ENCODE data around the gene FKBP1A. TPM values are rescaled to one million over a fixed set of nuclear protein-coding genes. Genes with fewer than 3 reads are reported as not detected.
A peak's percentile ranks its signal among the peaks of the same experiment; 100 is the strongest.

FKBP1A gene
- polyA plus RNA-seq, 3 donors, result 111 to 542 (median 353) TPM

- 46 to 52% (median 48%) methylated on average over 16 of the region's 16 CpGs for WGBS, 3 donors
- H3K27ac ChIP-seq (ENCODE audit: low read depth, low read length), result peak overlapping the region; percentile 51
These were observed 2.1 kb downstream of the FKBP1A start for GRCh38 chr20:1390581-1391403.

GRCh38 chr20:1389703-1390580 is 2.9 kb downstream of the FKBP1A start:
- 27 to 43% (median 31%) methylated on average over 6 of the region's 6 CpGs for WGBS, 3 donors
- peak overlapping the region; percentile 7 for H3K27ac ChIP-seq (ENCODE audit: low read depth, low read length)

GRCh38 chr20:1388741-1389483 is 3.9 kb downstream of the FKBP1A start:
- H3K27ac ChIP-seq (ENCODE audit: low read depth, low read length), result peak overlapping the region; percentile 7
- 34 to 62% (median 37%) methylated on average over 10 of the region's 10 CpGs for WGBS, 3 donors

- 58 to 67% (median 59%) methylated on average over 6 of the region's 6 CpGs for WGBS, 3 donors
- no peak overlapping the region for H3K27ac ChIP-seq (ENCODE audit: low read depth, low read length)
These were observed 4.6 kb downstream of the FKBP1A start for GRCh38 chr20:1388253-1388652.

- H3K27ac ChIP-seq (ENCODE audit: low read depth, low read length), result no peak overlapping the region
- 53 to 90% (median 79%) methylated on average over 4 of the region's 4 CpGs for WGBS, 3 donors
These were observed 6.5 kb downstream of the FKBP1A start for GRCh38 chr20:1386323-1386722.

GRCh38 chr20:1383623-1384404 is 9.0 kb downstream of the FKBP1A start:
- no peak overlapping the region for H3K27ac ChIP-seq (ENCODE audit: low read depth, low read length)
- WGBS, 3 donors, result 26 to 77% (median 71%) methylated on average over 5 of the region's 5 CpGs

- WGBS, 3 donors, result 63 to 69% (median 66%) methylated on average over 4 of the region's 4 CpGs
- H3K27ac ChIP-seq (ENCODE audit: low read depth, low read length), result no peak overlapping the region
These were observed 10.2 kb downstream of the FKBP1A start for GRCh38 chr20:1382670-1383069.

GRCh38 chr20:1381753-1382591 is 10.9 kb downstream of the FKBP1A start:
- WGBS, 3 donors, result 37 to 61% (median 48%) methylated on average over 6 of the region's 6 CpGs

GRCh38 chr20:1378735-1379125 is 14.1 kb downstream of the FKBP1A start:
- no peak overlapping the region for H3K27ac ChIP-seq (ENCODE audit: low read depth, low read length)
- 74 to 87% (median 77%) methylated on average over 6 of the region's 6 CpGs for WGBS, 3 donors

More at GRCh38 chr20:1381753-1382591, 10.9 kb downstream of the FKBP1A start:
- no peak overlapping the region for H3K27ac ChIP-seq (ENCODE audit: low read depth, low read length)

GRCh38 chr20:1377984-1378734 is 14.7 kb downstream of the FKBP1A start:
- H3K27ac ChIP-seq (ENCODE audit: low read depth, low read length), result peak overlapping the region; percentile 40
- 61 to 72% (median 67%) methylated on average over 6 of the region's 6 CpGs for WGBS, 3 donors

GRCh38 chr20:1377341-1377871 is 15.4 kb downstream of the FKBP1A start:
- peak overlapping the region; percentile 40 for H3K27ac ChIP-seq (ENCODE audit: low read depth, low read length)
- WGBS, 3 donors, result 57 to 64% (median 61%) methylated on average over 5 of the region's 5 CpGs

GRCh38 chr20:1376408-1377270 is 16.2 kb downstream of the FKBP1A start:
- H3K27ac ChIP-seq (ENCODE audit: low read depth, low read length), result no peak overlapping the region
- 33 to 70% (median 39%) methylated on average over 7 of the region's 7 CpGs for WGBS, 3 donors

GRCh38 chr20:1376007-1376406 is 16.8 kb downstream of the FKBP1A start:
- WGBS, 3 donors, result 33 to 84% (median 42%) methylated on average over 1 of the region's 1 CpG
- H3K27ac ChIP-seq (ENCODE audit: low read depth, low read length), result no peak overlapping the region

- no peak overlapping the region for H3K27ac ChIP-seq (ENCODE audit: low read depth, low read length)
These were observed 17.3 kb downstream of the FKBP1A start for GRCh38 chr20:1375515-1375914.

GRCh38 chr20:1374246-1374645 is 18.6 kb downstream of the FKBP1A start:
- 26 to 69% (median 27%) methylated on average over 2 of the region's 2 CpGs for WGBS, 3 donors
- H3K27ac ChIP-seq (ENCODE audit: low read depth, low read length), result no peak overlapping the region

More at GRCh38 chr20:1375515-1375914, 17.3 kb downstream of the FKBP1A start:
- 39 to 72% (median 47%) methylated on average over 8 of the region's 8 CpGs for whole genome bisulfite sequencing, 3 donors

Data from adipose tissue (tissue), 3 donors.